Muscle layer of colon (tissue), 2 donors: ENCODE results near the gene CDH5.
A peak's percentile ranks its signal among the peaks of the same experiment; 100 is the strongest.
"Not testable (repeated sequence)": the region's sequence is repeated elsewhere in the genome, so short reads cannot be mapped to it uniquely, and the experiment has no call there.

Source experiments
- H3K27ac ChIP-seq: one replicate; pipeline ENCODE4 v1.7.0; 2013; ENCODE audit warnings: low read depth, mild to moderate bottlenecking, low read length, moderate library complexity
- H3K27me3 ChIP-seq, 2 donors: one replicate each; pipeline ENCODE4 v1.7.0; 2013; ENCODE audit warnings: low read length in 2 of 2, mild to moderate bottlenecking in 2 of 2; ENCODE audit not compliant: insufficient read depth in 2 of 2, control insufficient read depth in 1 of 2
- H3K36me3 ChIP-seq: one replicate; pipeline ENCODE4 v1.7.0; 2013; ENCODE audit warnings: mild to moderate bottlenecking, low read length; ENCODE audit not compliant: insufficient read depth
- H3K4me1 ChIP-seq: one replicate; pipeline ENCODE4 v1.7.0; 2013; ENCODE audit warnings: mild to moderate bottlenecking, low read length; ENCODE audit not compliant: insufficient read depth
- H3K4me3 ChIP-seq, 2 donors: one replicate each; pipeline ENCODE4 v1.7.0; 2013; ENCODE audit warnings: low read length in 2 of 2, low read depth in 1 of 2, mild to moderate bottlenecking in 1 of 2, moderate library complexity in 1 of 2
- H3K9ac ChIP-seq: one replicate; pipeline ENCODE4 v1.7.0; 2013; ENCODE audit warnings: low read length
- H3K9me3 ChIP-seq: one replicate; pipeline ENCODE4 v1.7.0; 2013; ENCODE audit warnings: mild to moderate bottlenecking, low read length
- donor health status: abdominal sarcoma.
- donor health status: Adenocarcinoma of cecum.

The CDH5 gene, protein sequence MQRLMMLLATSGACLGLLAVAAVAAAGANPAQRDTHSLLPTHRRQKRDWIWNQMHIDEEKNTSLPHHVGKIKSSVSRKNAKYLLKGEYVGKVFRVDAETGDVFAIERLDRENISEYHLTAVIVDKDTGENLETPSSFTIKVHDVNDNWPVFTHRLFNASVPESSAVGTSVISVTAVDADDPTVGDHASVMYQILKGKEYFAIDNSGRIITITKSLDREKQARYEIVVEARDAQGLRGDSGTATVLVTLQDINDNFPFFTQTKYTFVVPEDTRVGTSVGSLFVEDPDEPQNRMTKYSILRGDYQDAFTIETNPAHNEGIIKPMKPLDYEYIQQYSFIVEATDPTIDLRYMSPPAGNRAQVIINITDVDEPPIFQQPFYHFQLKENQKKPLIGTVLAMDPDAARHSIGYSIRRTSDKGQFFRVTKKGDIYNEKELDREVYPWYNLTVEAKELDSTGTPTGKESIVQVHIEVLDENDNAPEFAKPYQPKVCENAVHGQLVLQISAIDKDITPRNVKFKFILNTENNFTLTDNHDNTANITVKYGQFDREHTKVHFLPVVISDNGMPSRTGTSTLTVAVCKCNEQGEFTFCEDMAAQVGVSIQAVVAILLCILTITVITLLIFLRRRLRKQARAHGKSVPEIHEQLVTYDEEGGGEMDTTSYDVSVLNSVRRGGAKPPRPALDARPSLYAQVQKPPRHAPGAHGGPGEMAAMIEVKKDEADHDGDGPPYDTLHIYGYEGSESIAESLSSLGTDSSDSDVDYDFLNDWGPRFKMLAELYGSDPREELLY

GRCh38 chr16:66366433-66367299, at the start of gene CDH5:
Gene CDH5, plus strand, starts transcription at chr16:66366691. Its CDS starts 12,647 bp downstream, at chr16:66379338.
- no peaks in the 10 kb centered on the region for H3K9me3 ChIP-seq
- H3K27me3 ChIP-seq, result no peaks in the 10 kb centered on the region
- no peak within 1 kb of the TSS for H3K27ac ChIP-seq
- no peaks in the 10 kb centered on the region for H3K36me3 ChIP-seq
- peaks cover 17% of the 10 kb centered on the region for H3K4me1 ChIP-seq
- H3K9ac ChIP-seq, result no peak within 1 kb of the TSS
- H3K4me3 ChIP-seq, result peak within 1 kb of the TSS in 1 of 2 donors; percentile 18

DNA sequence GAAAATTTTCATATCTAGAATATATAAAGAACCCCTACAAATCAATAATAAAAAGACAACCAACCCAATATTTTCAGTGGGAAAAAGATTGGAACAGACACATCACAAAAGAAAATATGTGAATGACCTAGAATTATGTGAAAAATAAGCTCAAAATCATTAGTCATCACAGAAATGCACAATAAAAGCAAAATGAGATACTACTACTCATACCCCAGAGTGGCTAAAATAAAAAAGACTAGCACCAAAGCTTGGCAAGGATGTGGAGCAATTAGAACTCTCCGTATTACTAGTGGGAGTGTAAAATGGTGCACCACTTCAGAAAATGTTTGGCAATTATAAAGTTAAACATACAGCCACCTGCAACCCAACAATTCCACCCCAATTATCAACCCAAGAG, 48.0 kb upstream of the CDH5 start:
- no peak overlapping the region for H3K27ac ChIP-seq
- H3K36me3 ChIP-seq, result no peaks in the 10 kb centered on the region
- H3K27me3 ChIP-seq, result no peaks in the 10 kb centered on the region
- no peak overlapping the region for H3K9ac ChIP-seq
- no peaks in the 10 kb centered on the region for H3K9me3 ChIP-seq
- no peak overlapping the region for H3K4me3 ChIP-seq
- peaks cover 5% of the 10 kb centered on the region for H3K4me1 ChIP-seq

DNA sequence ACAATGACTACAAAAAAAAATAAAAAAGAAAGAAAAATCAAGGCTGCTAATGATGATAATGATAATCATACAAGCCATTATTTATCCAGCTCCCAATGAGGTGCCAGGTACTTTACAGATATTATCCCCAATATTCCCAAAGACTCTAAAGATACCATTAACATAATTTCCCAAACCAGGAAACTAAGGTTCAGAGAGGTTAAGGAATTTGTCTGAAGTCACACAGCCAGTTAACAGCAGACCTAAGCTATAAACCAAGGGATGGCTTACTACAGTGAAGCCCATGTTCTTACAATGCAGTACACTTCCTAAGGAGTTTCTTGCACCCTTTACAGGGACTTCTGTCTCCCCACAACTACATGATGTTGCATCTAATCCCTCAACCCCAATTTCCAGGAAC, 45.7 kb upstream of the CDH5 start:
- Histone ChIP-seq H3K27me3 (no peaks in the 10 kb centered on the region), H3K4me3 (no peak overlapping the region), H3K9me3 (no peaks in the 10 kb centered on the region), H3K36me3 (no peaks in the 10 kb centered on the region), H3K27ac (no peak overlapping the region), H3K4me1 (no peaks in the 10 kb centered on the region), H3K9ac (no peak overlapping the region)

GRCh38 chr16:66322174-66322573, 44.3 kb upstream of the CDH5 start:
- Histone ChIP-seq H3K4me3 (no peak overlapping the region), H3K27ac (no peak overlapping the region)

GRCh38 chr16:66324815-66325515, 41.5 kb upstream of the CDH5 start:
- Histone ChIP-seq H3K27me3 (no peaks in the 10 kb centered on the region), H3K9me3 (no peaks in the 10 kb centered on the region), H3K36me3 (no peaks in the 10 kb centered on the region), H3K4me3 (no peak overlapping the region), H3K4me1 (peaks cover 8% of the 10 kb centered on the region), H3K27ac (no peak overlapping the region), H3K9ac (no peak overlapping the region)

More at GRCh38 chr16:66322174-66322573, 44.3 kb upstream of the CDH5 start:
- Histone ChIP-seq H3K9me3 (no peaks in the 10 kb centered on the region), H3K4me1 (peaks cover 6% of the 10 kb centered on the region), H3K9ac (no peak overlapping the region), H3K27me3 (no peaks in the 10 kb centered on the region), H3K36me3 (no peaks in the 10 kb centered on the region)

DNA sequence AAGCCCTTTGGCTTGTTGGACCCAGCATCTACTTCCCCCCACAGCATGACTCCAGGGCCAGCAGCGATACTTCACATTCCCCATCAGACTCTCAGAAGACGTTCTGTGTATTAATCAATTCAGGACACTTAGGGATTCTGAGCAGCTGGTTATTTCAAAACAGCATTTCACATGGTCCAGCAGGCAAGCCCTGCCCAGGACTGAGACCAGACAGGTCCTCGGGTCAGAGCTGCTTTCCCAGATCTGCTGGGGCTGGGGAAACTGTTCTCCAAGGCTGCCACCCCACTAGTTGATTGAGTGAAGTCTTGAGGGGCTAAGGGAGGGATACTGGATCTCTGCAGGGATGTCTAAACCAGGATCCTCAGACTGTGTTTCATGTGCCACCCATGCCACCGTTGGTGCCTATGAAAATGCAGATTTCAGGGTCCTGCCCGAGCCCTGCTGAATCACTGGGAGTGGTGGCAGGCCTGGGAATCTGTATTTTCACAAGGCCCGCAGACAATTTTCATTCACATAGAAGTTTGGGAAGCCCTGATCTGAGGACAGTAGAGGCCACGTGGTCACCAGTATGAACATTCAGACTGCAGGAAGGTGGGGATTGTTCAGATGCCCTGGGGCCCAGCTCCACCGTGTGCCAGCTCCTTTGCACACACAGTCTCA, 40.6 kb upstream of the CDH5 start:
- Histone ChIP-seq H3K27me3 (no peaks in the 10 kb centered on the region), H3K36me3 (no peaks in the 10 kb centered on the region), H3K4me3 (no peak overlapping the region), H3K9ac (no peak overlapping the region), H3K4me1 (peaks cover 8% of the 10 kb centered on the region), H3K9me3 (no peaks in the 10 kb centered on the region), H3K27ac (no peak overlapping the region)

DNA sequence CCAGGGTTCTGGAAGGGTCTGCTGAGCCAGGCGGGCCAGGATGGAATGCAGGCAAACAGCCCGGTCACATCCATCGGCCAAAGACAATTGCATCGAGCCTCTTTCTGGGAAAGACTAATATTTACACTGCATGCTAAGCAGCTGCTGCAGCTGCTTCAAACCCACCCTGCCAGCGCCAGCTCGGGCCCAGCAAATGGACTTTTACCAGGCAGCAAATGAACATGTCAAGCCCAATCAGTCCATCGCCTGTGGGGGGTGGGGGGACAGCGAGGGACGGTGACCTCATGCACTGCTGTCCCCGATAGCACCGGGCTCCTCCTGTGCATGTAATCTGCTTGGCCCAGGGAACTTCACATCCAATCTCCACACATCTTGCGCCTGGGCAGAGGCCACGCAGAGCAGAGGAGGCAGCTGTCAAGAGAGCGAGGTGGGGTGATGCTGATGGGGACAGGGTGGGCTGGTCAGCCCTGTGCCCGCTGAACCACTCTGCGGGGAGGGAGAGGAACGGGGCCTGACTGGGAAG, 39.4 kb upstream of the CDH5 start:
- Histone ChIP-seq H3K4me3 (no peak overlapping the region), H3K36me3 (no peaks in the 10 kb centered on the region), H3K9me3 (no peaks in the 10 kb centered on the region), H3K27ac (no peak overlapping the region), H3K9ac (no peak overlapping the region), H3K27me3 (no peaks in the 10 kb centered on the region), H3K4me1 (peaks cover 8% of the 10 kb centered on the region)

DNA sequence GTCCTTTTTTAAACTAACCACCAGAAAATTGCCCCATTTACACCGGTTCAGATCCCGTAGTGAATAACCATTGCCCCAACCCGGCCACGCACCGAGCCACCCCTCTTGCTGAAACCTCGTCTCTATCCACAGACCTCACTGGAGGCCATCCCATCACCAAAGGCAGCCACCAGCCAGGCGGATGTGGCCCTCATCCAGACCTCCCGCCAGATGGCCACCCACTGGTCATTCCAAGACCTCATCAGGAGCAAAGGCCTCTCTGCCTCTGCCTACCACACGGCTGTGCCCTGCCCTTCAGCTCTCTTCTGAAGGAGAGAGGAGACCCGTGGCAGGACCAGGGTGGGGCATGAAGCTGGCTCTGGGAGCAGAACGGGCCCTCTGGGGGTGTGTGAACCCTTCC, 38.2 kb upstream of the CDH5 start:
- Histone ChIP-seq H3K36me3 (no peaks in the 10 kb centered on the region), H3K9ac (no peak overlapping the region), H3K4me1 (peaks cover 8% of the 10 kb centered on the region), H3K27ac (no peak overlapping the region), H3K27me3 (no peaks in the 10 kb centered on the region), H3K4me3 (no peak overlapping the region), H3K9me3 (no peaks in the 10 kb centered on the region)

- not testable (repeated sequence) for H3K27me3 ChIP-seq, H3K9me3 ChIP-seq, H3K4me1 ChIP-seq, H3K4me3 ChIP-seq, H3K27ac ChIP-seq, H3K9ac ChIP-seq, H3K36me3 ChIP-seq
Observed at GRCh38 chr16:66331464-66331863, 35.0 kb upstream of the CDH5 start.
